Osteocyte (in vitro differentiated cells): ENCODE results near the gene SLC4A2. TPM values are rescaled to one million over a fixed set of nuclear protein-coding genes. Genes with fewer than 3 reads are reported as not detected.

Source experiments
- total RNA-seq: library from RNA; stranded (reverse); gene quantifications from 2 replicates; pipeline ENCODE4 v1.2.1, GENCODE V29; 2021

SLC4A2 gene
- total RNA-seq, 1 donor from 2014 or later = 289 TPM

Other genes with a start within 250 kb of the SLC4A2 start
- gene AOC1, start 207.1 kb upstream of the SLC4A2 start, total RNA-seq = not detected in 2 replicates
- gene KCNH2, start 81.3 kb upstream of the SLC4A2 start, total RNA-seq = not detected in 2 replicates
- gene NOS3, start 68.6 kb upstream of the SLC4A2 start, total RNA-seq = 0.73 TPM in 1 of 2 replicates, not detected in the other
- 0.11 and 0.39 TPM in 2 replicates for gene ATG9B, start 35.1 kb upstream of the SLC4A2 start, total RNA-seq
- 38.1 and 39.7 TPM in 2 replicates for gene ABCB8, start 31.1 kb upstream of the SLC4A2 start, total RNA-seq
- gene ASIC3, start 11.1 kb upstream of the SLC4A2 start, total RNA-seq = 3.6 and 5.8 TPM in 2 replicates
- gene CDK5, start 1.7 kb upstream of the SLC4A2 start, total RNA-seq = 18.8 and 23.7 TPM in 2 replicates
- gene FASTK, start 21.2 kb downstream of the SLC4A2 start, total RNA-seq = 101 and 104 TPM in 2 replicates
- gene TMUB1, start 23.9 kb downstream of the SLC4A2 start, total RNA-seq = 26.1 and 30.0 TPM in 2 replicates
- 131 and 135 TPM in 2 replicates for gene AGAP3, start 26.9 kb downstream of the SLC4A2 start, total RNA-seq
- not detected in 2 replicates for gene GBX1, start 108.1 kb downstream of the SLC4A2 start, total RNA-seq
- gene ASB10, start 127.7 kb downstream of the SLC4A2 start, total RNA-seq = not detected in 2 replicates
- 1.1 TPM in 1 of 2 replicates, not detected in the other for gene H2BK1, start 150.9 kb downstream of the SLC4A2 start, total RNA-seq
- gene ABCF2, start 167.6 kb downstream of the SLC4A2 start, total RNA-seq = 43.9 and 47.5 TPM in 2 replicates
- gene CHPF2, start 172.9 kb downstream of the SLC4A2 start, total RNA-seq = 89.5 and 93.2 TPM in 2 replicates
- 88.7 and 96.9 TPM in 2 replicates for gene SMARCD3, start 189.1 kb downstream of the SLC4A2 start, total RNA-seq